GM18867 (cell line): Measurements from ENCODE around the gene CNTNAP3B.
"Not testable (repeated sequence)": the region's sequence is repeated elsewhere in the genome, so short reads cannot be mapped to it uniquely, and the experiment has no call there.

Experiments used
- ATAC-seq: cut with Tn5 transposase; IDR thresholded peaks from one replicate; pipeline ENCODE4 v1.9.1; 2021; ENCODE audit warnings: mild to moderate bottlenecking, moderate library complexity; ENCODE audit not compliant: unreplicated experiment

CNTNAP3B gene

DNA sequence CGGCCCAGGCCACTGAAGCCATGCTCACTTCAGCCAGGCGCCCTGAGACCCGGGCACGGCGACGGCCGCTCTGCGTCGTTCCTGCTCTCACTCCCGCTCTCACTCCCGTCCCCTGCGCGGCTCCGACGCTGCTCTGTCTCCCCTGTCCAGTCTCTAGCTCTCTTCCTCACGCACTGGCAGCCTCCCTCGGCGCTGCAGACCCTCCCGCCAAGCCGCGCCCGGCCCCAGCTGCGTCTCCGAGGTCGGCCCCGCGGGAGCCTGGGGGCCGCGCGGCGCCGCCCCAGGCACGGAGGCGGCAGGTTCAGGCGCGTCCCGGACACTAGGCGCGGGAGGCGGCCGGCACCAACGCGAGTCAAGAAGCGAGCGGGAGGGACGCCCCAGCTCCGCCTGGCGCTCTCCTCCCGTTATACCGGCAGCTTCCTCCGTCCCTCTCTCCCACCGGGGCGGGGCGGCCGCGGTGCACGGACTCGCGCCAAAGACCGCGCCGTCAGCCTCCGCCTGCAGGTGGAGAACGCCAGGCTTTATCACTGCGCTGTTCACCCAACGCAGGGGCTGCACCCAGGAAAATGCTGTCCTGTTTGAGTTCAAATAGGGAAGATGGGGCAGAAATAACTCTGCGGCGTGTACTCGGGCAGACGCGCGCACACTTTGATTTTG is at the start of gene CNTNAP3B:
CNTNAP3B (minus strand) TSS at position 354 of the 657 bp plus-strand sequence; CDS start at position 22, 332 bp downstream.
- ATAC-seq = not testable (repeated sequence)

DNA sequence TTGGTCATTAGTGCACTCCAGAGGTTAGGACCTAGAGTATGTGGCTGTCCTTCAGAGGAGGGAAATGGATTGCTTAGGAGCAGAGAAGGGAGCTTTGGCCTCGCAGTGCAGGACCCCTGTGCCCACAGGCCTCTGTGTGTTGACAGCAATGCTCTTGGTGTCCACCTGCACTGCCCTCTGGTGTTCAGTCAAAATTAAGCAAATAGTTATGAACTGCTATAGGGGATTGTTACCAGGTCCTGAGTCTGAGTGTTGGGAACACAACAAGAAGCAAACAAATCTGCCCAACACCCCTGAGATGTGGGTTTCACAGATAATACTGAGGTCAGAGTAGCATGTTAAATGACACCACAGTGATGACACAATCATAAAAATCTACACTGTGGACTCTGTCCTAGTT is 31.1 kb upstream of the CNTNAP3B start:
- not testable (repeated sequence) for ATAC-seq

DNA sequence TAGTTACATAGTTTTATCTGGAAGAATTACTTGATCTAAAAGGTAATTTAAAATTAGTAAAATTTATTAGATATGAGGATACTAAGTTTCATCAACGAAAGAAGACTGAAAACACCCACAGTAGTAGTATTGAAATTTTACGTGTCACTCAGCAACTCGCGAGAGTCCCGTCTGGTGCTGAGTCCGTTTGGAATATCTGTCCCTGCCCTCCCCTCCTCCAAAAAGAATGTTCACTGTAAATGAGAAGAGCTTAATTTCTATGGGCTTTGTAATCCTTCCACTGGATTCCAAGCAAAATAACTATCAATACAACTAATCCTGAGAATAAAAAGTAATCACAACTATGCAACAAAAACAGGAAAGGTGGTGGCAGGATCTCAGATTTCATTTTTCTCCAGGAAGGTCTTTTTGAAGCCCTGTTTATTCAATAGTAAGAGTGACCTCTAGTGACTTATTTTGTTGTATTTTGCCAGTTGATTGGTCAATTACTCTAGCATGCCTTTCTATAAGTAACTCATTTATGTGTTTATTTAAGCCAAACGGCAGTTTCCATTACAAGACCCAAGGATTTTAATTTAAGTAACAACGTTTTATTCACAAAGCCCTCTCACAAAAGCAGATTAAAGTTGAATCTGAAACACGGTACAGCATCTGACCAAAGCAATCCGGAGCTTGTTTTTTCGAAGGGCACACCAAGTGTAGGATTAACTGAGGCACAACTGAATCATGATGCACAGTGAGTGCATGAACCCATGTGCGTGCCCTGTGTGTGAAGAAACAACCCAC is 2.0 kb downstream of the CNTNAP3B start:
- not testable (repeated sequence) for ATAC-seq

DNA sequence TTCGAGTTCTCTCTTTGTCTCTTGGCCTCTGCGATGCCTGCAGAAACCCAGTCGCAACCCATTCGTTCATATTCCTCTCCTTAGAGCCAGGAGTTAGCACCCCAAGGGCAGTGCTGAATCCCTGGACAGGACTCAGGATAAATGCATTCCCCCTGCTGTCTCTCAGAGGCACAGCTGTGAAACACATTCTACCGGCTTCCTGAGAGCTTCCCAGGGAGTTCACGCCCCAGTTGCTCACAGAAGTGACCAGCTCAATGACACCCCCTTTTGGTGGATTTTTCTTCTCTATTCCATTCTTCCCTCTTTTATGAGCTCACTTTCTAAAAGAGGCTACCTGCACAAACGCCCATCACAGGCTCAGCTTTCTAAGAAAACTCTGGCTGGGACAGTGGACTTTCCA is 8.2 kb downstream of the CNTNAP3B start:
- not testable (repeated sequence) for ATAC-seq

DNA sequence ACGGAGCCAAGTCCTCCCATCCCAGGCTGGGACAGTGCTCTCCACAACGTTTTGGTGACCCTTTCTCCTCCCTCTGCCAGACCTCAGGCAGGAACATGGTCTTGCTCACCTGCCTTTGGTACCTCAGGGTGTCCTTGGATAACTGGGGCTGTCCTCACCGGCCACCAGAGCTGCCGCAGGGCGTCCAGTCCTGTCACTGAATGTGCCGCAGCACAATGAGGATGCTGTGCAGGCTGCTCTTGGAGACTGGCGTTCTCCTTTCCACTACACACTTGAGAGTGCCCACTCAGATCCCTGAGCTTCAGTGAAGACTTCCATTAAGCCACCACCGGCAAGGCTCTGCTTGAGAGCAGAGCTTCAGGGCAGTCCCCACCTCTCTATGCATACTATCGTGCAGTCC is 33.3 kb downstream of the CNTNAP3B start:
- ATAC-seq = not testable (repeated sequence)

DNA sequence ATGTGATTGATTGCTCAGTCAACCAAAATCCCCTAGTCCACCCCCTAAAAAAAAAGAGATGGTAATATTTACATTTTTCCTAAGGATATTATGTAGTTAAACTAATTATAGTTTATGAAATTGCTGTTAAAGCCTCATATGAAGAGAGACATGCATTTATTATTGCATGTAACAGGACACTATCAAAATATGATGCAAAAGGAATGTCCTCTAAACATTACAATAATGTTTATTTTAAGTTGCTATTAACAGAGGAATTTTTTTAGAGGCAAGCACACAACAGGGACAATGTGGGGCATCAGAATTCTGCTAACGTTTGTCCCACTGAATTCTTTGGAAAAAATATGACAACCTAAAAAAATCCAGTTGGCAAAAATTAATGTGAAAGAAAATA is 44.7 kb downstream of the CNTNAP3B start:
- not testable (repeated sequence) for ATAC-seq

DNA sequence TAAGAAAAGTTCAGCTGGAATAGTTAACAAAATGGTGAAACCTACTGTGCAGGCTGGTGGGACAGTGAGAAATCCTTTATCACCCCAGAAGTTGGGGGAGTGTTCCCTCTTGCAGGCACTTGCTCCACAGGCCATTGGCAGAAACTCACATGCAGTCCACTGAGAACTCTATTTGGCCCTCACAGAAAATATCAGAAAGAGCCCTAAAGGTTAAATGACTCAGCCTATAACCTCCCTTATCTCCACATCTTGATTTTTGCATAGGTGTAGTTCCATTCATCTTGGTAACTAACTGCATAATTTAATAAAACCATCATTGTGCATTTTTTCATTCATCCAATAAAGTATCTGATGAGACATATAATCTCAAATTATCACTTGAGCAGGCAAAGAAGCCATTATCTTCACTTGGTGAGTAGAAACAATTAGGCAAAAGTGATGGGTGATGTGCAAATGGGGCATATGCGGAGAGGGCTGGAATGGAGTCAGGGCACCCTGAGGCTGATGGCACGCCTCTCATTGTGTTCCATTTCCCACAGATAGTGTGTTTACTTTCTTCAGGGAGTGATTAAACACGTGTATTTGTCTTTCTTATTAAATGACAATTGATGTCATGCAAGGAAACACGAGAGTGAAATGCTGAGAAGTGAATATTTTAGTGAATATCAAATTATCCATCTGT is 45.2 kb downstream of the CNTNAP3B start:
- not testable (repeated sequence) for ATAC-seq

DNA sequence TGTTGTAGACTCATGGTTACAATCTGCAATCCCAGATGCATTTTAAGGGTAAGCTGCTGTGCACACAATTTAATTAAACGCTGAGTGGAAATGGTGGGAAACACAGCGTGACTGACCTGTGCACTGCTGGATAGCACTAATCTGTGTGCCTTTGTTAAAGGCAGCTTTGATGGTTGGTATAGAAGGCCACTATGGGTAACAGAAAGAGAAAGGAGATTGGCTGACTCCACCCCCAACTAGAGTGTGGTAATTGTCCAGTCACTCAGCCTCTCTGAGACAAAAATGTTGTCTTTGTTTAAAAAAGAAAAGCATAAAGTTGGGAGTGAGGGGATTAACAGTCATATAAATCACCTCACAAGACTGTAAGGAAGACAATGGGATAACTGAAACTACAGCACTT is 48.9 kb downstream of the CNTNAP3B start:
- not testable (repeated sequence) for ATAC-seq

DNA sequence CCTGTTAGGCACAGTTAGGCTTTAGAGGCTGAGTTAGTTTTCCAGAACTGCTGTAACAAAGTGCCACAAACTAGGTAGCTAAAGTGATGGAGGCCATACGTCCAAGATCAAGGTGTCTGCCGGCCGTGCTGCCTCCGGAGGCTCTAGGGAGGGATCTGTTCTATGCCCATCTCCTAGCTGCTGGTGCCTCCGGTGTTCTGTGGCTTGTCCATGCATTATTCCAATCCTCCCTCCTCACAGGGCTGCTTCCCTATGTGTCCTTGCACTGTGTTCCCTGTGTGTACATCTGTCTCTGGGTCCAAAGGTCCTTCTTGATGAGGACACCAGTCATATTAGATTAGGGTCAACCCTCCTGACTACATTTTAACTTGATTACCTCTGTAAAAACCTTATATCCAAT is 54.4 kb downstream of the CNTNAP3B start:
- not testable (repeated sequence) for ATAC-seq

DNA sequence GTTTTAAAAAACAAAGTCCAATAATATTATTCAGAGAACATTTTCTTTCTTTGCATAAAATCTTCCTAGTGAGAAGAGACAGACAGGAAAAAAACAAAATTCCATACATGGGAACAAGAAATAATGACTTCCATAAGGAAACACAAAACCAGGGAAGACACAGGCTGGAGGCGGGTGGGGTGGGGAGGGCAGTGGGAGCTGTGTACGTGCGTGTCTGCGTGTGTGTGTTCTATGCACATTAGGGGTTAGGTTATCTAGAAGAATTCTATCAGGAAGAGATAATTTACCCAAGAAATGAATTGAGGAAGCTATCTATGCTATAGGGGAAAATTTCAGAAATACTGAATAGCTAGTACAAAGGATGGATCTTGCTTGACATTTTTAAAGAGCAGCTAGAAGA is 58.2 kb downstream of the CNTNAP3B start:
- not testable (repeated sequence) for ATAC-seq

DNA sequence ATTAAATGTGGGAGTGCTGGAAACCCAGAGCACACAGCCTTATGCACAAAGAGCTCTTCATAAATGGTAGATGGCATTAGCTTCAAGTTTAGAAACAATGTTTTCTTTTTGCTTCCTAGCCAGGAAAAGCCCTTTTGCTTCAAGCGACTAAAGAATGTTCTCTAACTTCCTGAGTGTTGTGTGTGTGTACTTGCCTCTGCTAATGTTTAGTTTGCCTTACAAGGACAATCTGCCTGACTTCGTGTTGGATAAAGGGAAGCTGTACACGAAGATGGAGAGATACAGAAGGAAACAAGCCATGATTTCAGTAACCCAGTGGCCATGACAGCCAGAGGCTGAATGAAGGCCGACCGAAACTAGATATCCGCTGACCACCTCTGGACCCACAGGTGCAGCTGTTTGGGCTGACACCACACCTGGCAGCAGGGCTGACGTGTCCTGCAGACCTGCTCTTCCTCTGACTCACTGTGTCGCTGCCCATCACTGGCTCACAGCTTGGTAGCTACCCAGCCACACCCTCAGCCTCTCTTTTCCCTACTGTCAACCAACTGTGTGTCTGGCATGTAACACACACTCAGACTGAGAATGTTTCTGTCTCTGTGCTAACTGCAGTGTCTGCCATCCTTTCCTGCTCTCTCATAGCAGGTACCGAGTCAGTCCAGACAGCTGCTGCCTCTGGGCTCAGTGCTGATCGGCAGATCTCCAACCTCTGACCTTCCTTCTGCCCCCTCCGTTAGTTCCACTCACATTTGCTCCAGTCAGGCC is 59.0 kb downstream of the CNTNAP3B start:
- not testable (repeated sequence) for ATAC-seq

DNA sequence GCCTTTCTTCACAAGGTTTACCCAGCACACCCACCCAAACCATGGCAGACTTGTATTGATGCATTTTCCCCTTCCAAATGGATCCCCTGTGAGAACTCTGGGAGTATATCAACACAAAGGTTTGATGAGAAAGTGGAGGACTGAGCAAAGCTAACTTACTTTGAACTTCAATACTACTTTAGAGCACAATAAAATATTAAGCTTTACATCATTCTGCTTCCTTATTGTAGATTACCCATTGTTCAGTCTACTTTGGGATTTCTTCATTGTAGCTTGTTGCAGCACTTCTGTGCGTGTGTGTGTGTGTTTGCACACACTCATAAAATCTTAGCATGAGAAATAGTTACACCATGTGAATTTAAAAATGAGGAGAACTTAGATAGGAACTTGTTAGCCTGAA is 75.4 kb downstream of the CNTNAP3B start:
- ATAC-seq = not testable (repeated sequence)

DNA sequence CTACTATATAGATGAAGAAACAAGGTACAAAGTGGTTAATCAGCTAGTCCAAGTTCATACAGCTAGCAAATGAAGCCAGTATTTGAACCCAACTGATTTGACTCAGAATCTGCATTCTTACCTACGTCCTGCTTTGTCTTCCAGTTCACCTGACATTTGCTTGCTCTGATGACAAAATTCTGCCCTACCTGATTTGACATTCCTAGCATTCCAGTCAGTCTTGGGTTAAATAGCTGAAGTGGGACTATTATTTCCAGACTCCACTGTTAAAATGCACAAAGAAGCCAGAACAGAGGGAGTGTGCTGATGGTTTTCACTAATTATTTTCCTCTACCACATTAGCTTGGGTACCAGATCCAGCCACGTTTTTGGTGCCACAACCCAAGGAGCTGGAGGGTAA is 78.5 kb downstream of the CNTNAP3B start:
- ATAC-seq = not testable (repeated sequence)

DNA sequence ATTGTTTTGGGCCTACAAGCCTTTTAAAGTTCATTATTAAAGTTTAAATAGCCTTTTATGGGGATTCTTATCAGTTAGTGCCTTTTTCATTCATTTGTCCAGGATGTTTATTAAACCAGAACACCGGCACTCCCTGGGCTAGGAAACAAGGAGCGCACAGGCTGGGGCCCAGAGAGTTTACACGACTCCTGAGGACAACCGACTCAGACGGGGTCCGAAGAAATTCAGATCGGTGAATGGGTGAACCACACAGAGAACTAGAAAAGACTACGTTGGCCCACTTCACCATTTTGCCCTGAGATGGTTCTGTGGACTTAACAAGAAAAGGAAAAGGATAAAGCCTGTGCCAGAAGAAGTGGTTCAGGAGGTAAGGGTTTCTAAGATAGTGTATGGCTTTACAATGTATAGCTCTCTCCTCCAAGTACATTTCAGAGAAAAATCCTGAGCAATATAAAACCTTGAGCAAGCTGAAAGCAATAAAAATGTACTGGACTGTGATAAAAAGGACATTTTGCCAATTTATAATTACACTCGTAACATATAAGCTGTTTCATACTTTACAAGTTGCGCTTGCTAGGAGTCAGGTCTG is 84.7 kb downstream of the CNTNAP3B start:
- not testable (repeated sequence) for ATAC-seq

DNA sequence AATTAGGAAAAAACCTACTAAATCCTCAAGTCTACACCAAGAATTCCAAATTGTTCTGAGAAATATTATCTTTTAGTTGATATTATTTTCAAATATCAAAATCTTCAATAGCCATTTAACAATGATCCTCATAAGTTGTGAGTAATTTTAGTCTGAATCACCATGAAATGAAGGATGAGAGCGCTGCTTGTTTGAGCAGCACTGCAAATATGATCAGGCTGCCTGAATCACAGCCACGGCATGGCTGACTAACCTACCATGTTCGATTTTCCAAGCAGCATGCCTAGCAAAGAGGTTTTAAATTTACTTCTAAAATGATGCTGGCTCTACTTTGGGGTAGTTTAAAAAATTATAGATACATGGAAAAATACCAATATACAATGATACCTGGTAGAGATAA is 95.7 kb downstream of the CNTNAP3B start:
- not testable (repeated sequence) for ATAC-seq

DNA sequence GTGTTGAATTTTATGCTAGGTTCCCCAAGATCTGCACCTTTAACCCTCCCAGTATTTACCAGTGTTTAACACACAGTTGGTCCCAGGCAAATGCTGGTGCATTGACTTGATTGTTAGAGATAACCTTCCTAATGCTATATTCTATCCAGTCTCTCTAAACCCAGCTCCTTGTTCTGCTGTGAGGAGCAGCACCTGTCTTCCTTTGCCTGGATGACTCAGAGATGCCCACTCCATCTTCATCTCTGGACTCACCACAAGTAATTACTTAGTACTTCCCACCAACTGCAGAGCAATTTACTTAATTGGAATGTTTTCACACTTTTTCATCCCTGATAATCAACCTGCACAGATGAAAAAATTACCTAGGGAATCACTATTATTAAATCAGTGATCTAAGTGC is 108.6 kb downstream of the CNTNAP3B start:
- not testable (repeated sequence) for ATAC-seq

DNA sequence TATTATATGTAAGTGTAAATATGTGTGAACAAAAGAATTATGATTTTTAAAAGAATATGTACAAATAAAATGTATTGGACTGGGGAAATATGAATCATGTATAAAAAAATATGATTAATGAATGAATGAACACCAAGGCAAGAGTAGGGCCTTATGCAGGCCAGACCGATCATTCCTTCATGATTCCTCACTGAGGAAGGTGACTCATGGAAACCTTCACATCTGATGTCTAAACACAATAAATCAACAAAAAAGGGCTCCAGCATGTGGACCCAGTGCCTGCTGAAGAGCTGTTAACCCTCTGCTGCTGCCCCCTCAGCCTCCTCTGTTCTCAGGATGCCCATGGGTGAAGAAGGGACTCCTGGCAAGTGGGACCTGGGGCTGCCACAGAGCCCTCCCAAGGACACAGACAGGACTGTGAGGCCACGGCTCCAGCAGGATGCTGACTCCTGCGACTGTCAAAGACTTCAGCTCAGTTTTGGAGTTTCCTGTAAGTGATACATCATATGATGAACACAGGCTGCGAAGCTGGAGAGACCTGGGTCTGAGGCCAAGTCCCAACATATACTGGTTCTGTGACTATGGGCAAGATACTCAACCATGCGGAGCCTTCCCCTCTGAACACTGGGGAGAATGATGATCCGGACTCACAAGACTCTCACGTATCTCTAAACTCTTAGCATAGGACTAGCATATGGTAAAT is 110.9 kb downstream of the CNTNAP3B start:
- not testable (repeated sequence) for ATAC-seq

DNA sequence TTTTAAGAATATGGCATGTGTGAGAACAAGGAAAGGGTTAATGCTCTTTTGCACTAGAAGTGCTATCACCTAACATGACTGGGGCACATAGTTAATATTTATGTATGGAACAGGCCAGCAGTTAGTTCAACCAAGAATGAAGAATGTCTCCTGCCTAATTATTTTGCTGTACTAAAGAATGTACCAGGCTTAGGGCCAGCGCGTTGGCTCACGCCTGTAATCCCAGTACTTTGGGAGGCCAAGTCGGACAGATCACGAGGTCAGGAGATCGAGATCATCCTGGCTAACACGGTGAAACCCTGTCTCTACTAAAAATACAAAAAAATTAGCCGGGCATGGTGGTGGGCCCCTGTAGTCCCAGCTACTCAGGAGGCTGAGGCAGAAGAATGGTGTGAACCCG is 114.9 kb downstream of the CNTNAP3B start:
- not testable (repeated sequence) for ATAC-seq

DNA sequence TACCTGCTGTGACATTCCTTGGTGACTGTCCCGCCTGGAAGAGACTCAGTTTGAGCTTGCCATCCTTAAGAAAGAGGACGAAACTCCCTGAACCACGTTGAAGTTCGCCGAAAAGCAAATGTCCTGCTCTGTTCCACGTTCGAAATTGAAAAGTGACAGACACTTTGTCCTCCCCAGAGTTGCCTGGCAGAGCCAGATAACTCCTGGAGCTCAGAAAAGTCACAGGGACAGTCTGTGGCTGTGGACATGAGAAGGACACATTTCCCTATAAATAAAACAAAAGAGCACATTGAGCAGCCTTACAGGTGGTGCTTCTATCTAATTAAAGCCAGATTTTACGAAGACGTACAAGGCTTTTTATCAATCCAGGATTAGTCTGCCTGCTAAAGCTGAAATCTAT is 137.6 kb downstream of the CNTNAP3B start:
- ATAC-seq = not testable (repeated sequence)

DNA sequence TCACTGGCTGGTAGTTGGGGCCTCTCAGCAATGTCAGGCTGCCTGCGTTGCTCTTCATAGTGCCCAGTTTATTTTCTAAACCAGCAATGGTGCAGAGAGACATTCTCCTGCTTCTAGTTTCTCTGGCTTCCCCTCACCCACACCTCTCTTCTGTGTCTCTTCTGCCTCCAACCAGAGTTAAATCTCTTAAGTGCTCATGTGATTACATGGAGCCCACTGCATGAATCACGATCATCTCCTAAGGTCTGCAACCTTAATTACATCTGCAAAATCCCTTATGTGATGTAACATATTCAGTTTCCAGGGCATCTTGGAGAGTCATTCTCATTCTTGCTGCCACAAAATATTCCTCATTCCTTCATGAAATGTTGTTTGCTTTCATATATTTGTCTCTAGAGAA is 149.0 kb downstream of the CNTNAP3B start:
- not testable (repeated sequence) for ATAC-seq
